NCI-H2029 treated with DMSO at 0.1 percent for 48 hours (cell line): Measurements from ENCODE around the gene FAF1.

ENCODE experiments used
- DNase-seq: peaks from one replicate; lab custom pipeline; 2025; lab: John Stamatoyannopoulos, UW

FAF1 gene

GRCh38 chr1:50415235-50416149 is 544.6 kb downstream of the FAF1 start:
- DNase-seq = no peak

GRCh38 chr1:50414853-50415234 is 545.2 kb downstream of the FAF1 start:
- no peak for DNase-seq

- no peak for DNase-seq
Observed at GRCh38 chr1:50412813-50413476, 547.1 kb downstream of the FAF1 start.

GRCh38 chr1:50405814-50406213 is 554.3 kb downstream of the FAF1 start:
- DNase-seq = no peak

GRCh38 chr1:50393522-50394120 is 566.4 kb downstream of the FAF1 start:
- no peak for DNase-seq
